GM12878 (cell line): ENCODE measurements around the gene FRMD3. TPM values are rescaled to one million over a fixed set of nuclear protein-coding genes. Genes with fewer than 3 reads are reported as not detected.

Source experiments
- ATAC-seq: fragments of 200-7000 bp; cut with Tn5 transposase; 3 replicates; pipeline ENCODE4 v1.9.1; 2020; ENCODE audit warnings: mild to moderate bottlenecking, moderate library complexity
- BruUV-seq: library from RNA; stranded (reverse); fragments of 400-500 nt; replicated peaks from 2 replicates; lab custom pipeline; 2021; lab: Mats Ljungman, UMichigan
- CTCF ChIA-PET: fragments of 300-600 bp; sonication (Branson Sonifier 250); formaldehyde crosslinking; extraction: SDS; loops from one replicate; lab custom pipeline; 2021; ENCODE audit warnings: inconsistent platforms; lab: Yijun Ruan, JAX
- POLR2A ChIA-PET: fragments of 350-600 bp; formaldehyde crosslinking; extraction: SDS; loops from one replicate; lab custom pipeline; 2021; ENCODE audit warnings: inconsistent platforms; lab: Charles Lee
- RAD21 ChIA-PET: fragments of 300-600 bp; sonication (Branson Sonifier 250); formaldehyde crosslinking; loops from one replicate; lab custom pipeline; 2023; ENCODE audit warnings: antibody characterized with exemption; ENCODE audit not compliant: unreplicated experiment; lab: Charles Lee
- SMC1A ChIA-PET: fragments of 300-600 bp; sonication (Branson Sonifier 250); formaldehyde crosslinking; loops from one replicate; lab custom pipeline; 2023; ENCODE audit not compliant: unreplicated experiment, uncharacterized antibody; lab: Charles Lee
- DNase-seq: peaks from one replicate; pipeline ENCODE4 v3.0.0-alpha.2; 2011; ENCODE audit warnings: low read depth, low spot score
- FAIRE-seq: peaks from 3 replicates; lab custom pipeline; 2011; peaks lifted over from hg19 to GRCh38; lab: Jason Lieb, UNC
- H2AFZ ChIP-seq: 2 replicates; pipeline ENCODE4 v1.6.0; 2011; ENCODE audit warnings: low read depth, low read length, control low read depth; ENCODE audit not compliant: control insufficient read depth
- H3K27ac ChIP-seq: 2 replicates; pipeline ENCODE4 v1.5.1; 2011; ENCODE audit warnings: control low read depth; ENCODE audit not compliant: control insufficient read depth, insufficient read depth
- H3K27me3 ChIP-seq, 2 experiments: replicated peaks in 1 of 2; 2 replicates each; pipeline versions ENCODE4 v1.6.0 to v1.6.1; 2011; ENCODE audit warnings: low read length in 1 of 2; ENCODE audit not compliant: control insufficient read depth in 2 of 2, insufficient read depth in 2 of 2
- H3K36me3 ChIP-seq, 2 experiments: 2 replicates each; pipeline ENCODE4 v1.5.1; 2011; ENCODE audit warnings: low read length in 1 of 2; ENCODE audit not compliant: control insufficient read depth in 2 of 2, insufficient read depth in 2 of 2
- H3K4me1 ChIP-seq: 2 replicates; pipeline ENCODE4 v1.6.1; 2011; ENCODE audit warnings: mild to moderate bottlenecking, low read length, moderate library complexity, mixed read lengths; ENCODE audit not compliant: control insufficient read depth, insufficient read depth
- H3K4me2 ChIP-seq: 2 replicates; pipeline ENCODE4 v1.6.0; 2011; ENCODE audit warnings: control low read depth; ENCODE audit not compliant: control insufficient read depth, insufficient read depth
- H3K4me3 ChIP-seq: fragments of 200-600 bp; sonication (generic); 2 replicates; pipeline ENCODE4 v1.5.1; 2016
- H3K79me2 ChIP-seq: 2 replicates; pipeline ENCODE4 v1.6.0; 2011; ENCODE audit warnings: low read length; ENCODE audit not compliant: control insufficient read depth, insufficient read depth
- H3K9ac ChIP-seq: 2 replicates; pipeline ENCODE4 v1.8.0; 2011; ENCODE audit warnings: low read length, control low read depth, mixed read lengths; ENCODE audit not compliant: control insufficient read depth, insufficient read depth
- H3K9me3 ChIP-seq: replicated peaks from 3 replicates; pipeline ENCODE4 v1.5.1; 2011; ENCODE audit warnings: mild to moderate bottlenecking, low read length; ENCODE audit not compliant: control insufficient read depth, insufficient read depth
- H4K20me1 ChIP-seq: 2 replicates; pipeline ENCODE4 v1.6.0; 2011; ENCODE audit not compliant: control insufficient read depth, insufficient read depth
- ATF3 ChIP-seq: IDR thresholded peaks from 2 replicates; pipeline ENCODE4 v1.6.1; 2011; ENCODE audit warnings: low read depth, mild to moderate bottlenecking, low read length, moderate library complexity, borderline replicate concordance; ENCODE audit errors: extremely low read depth
- CREB1 ChIP-seq: IDR thresholded peaks from 2 replicates; pipeline ENCODE4 v1.6.1; 2012; ENCODE audit warnings: low read depth, mild to moderate bottlenecking, inconsistent platforms
- CREM ChIP-seq: IDR thresholded peaks from 2 replicates; pipeline ENCODE4 v1.6.1; 2014; ENCODE audit warnings: antibody characterized with exemption, low read depth
- ETV6 ChIP-seq, 2 experiments: fragments of 450-650 bp in 1 of 2; IDR thresholded peaks in 1 of 2; conservative IDR thresholded peaks in 1 of 2; 2 replicates each; pipeline ENCODE4 v1.6.1; 2014; ENCODE audit warnings: antibody characterized with exemption in 1 of 2, borderline replicate concordance in 1 of 2, low read depth in 1 of 2, mild to moderate bottlenecking in 1 of 2, moderate library complexity in 1 of 2
- IRF3 ChIP-seq: fragments of 450-650 bp; IDR thresholded peaks from 2 replicates; pipeline ENCODE4 v1.6.1; 2014; ENCODE audit warnings: mild to moderate bottlenecking
- IRF5 ChIP-seq: fragments of 450-650 bp; IDR thresholded peaks from 2 replicates; pipeline ENCODE4 v1.6.1; 2017; ENCODE audit warnings: borderline replicate concordance
- KDM1A ChIP-seq: fragments of 200-600 bp; sonication (generic); IDR thresholded peaks from 2 replicates; pipeline ENCODE4 v1.6.1; 2016; ENCODE audit warnings: borderline replicate concordance
- MTA3 ChIP-seq: IDR thresholded peaks from 2 replicates; pipeline ENCODE4 v1.6.1; 2012; ENCODE audit warnings: low read length, inconsistent platforms, borderline replicate concordance
- MYB ChIP-seq: fragments of 150-350 bp; IDR thresholded peaks from 2 replicates; pipeline ENCODE4 v1.6.1; 2014; ENCODE audit warnings: mild to moderate bottlenecking, low read depth, low read length, borderline replicate concordance
- POLR2AphosphoS2 ChIP-seq: IDR thresholded peaks from 2 replicates; pipeline ENCODE4 v1.6.1; 2011; ENCODE audit warnings: low read depth, mild to moderate bottlenecking, low read length, improper control_type of control experiment, moderate library complexity
- REST ChIP-seq: IDR thresholded peaks from 2 replicates; pipeline ENCODE4 v1.6.1; 2012; ENCODE audit warnings: mild to moderate bottlenecking, low read depth, low read length
- RUNX3 ChIP-seq: IDR thresholded peaks from 2 replicates; pipeline ENCODE4 v1.6.1; 2012; ENCODE audit warnings: low read length, inconsistent platforms
- SUZ12 ChIP-seq: fragments of 200-600 bp; sonication (generic); IDR thresholded peaks from one replicate; pipeline ENCODE4 v1.6.1; 2018; ENCODE audit warnings: antibody characterized with exemption, mild to moderate bottlenecking; ENCODE audit not compliant: unreplicated experiment
- TBL1XR1 ChIP-seq: IDR thresholded peaks from 2 replicates; pipeline ENCODE4 v1.6.1; 2012; ENCODE audit warnings: low read depth, low read length, improper control_type of control experiment
- TCF7 ChIP-seq: IDR thresholded peaks from 2 replicates; pipeline ENCODE4 v1.6.1; 2014; ENCODE audit warnings: antibody characterized with exemption, borderline replicate concordance
- ZZZ3 ChIP-seq: IDR thresholded peaks from 2 replicates; pipeline ENCODE4 v1.6.1; 2011; ENCODE audit warnings: low read depth; ENCODE audit not compliant: control insufficient read depth, insufficient read length
- WGBS: methylation state at CpG from one replicate; pipeline ENCODE4 v1.1.6; 2016; ENCODE audit warnings: low lambda C conversion rate; ENCODE audit not compliant: insufficient replicate concordance, insufficient coverage; ENCODE audit errors: missing lambda C conversion rate; 5-methylcytosine and 5-hydroxymethylcytosine counted together
- in situ Hi-C: fragments of 300-500 bp; cut with MboI; formaldehyde crosslinking; loops from 9 replicates; pipeline ENCODE4 v1.14.3; 2018; ENCODE audit warnings: mixed read lengths
- intact Hi-C: fragments of 100-400 bp; cut with micrococcal nuclease; formaldehyde crosslinking; loops from one replicate; pipeline ENCODE4 v1.14.2; 2022; ENCODE audit not compliant: unreplicated experiment
- polyA plus RNA-seq, 11 experiments: library from polyadenylated mRNA; depleted of rRNA in 4 of 11; unstranded in 6 of 11; stranded (reverse) in 5 of 11; fragments of >200 nt; fragmentation: Nextera tagmentation in 4 of 11; fragmentation: Illumina TruSeq in 1 of 11; extraction: Ambion mirVana in 4 of 11; extraction: Trizol in 1 of 11; gene quantifications; 1 replicate in 1 of 11; 2 replicates in 10 of 11; pipeline versions ENCODE4 v1.2.1 to v1.2.3, GENCODE V29; 2011 to 2016; ENCODE audit warnings: inconsistent platforms in 2 of 11, missing spikeins in 2 of 11, low read depth in 1 of 11
- total RNA-seq, 4 experiments: library from RNA; depleted of rRNA in 3 of 4; stranded (reverse); fragments of >200 nt in 3 of 4; fragmentation: Illumina TruSeq in 1 of 4; extraction: Trizol in 1 of 4; gene quantifications; 2 replicates each; pipeline versions ENCODE4 v1.2.1 to v1.2.3, GENCODE V29; 2013 to 2021

Gene FRMD3
- total and polyA plus RNA-seq, 10 of the 15 experiments (the other 5 are each of a cell fraction or from before 2014, with no cell fraction given) = 0.04 to 0.68 (median 0.21) TPM; not detected in 1

GRCh38 chr9:83537331-83538171 is 650 bp downstream of the FRMD3 start (continued):
- no peak for TF ChIP-seq SUZ12
- TF ChIP-seq CREB1 = no peak
- TF ChIP-seq IRF5 = no peak
- no peak for TF ChIP-seq IRF3
- TF ChIP-seq TBL1XR1 = no peak
- no peak for TF ChIP-seq CREM
- TF ChIP-seq MTA3 = no peak
- no peak for TF ChIP-seq ATF3
- TF ChIP-seq POLR2AphosphoS2 = no peak

GRCh38 chr9:83536332-83536731 is 1.9 kb downstream of the FRMD3 start:
- Histone ChIP-seq H3K4me3 (no peak overlapping the region), H3K9me3 (no peaks in the 10 kb centered on the region), H3K27ac (no peak overlapping the region), H3K9ac (no peak overlapping the region), H2AFZ (no peak overlapping the region), H3K4me2 (no peak overlapping the region), H3K27me3 (peaks cover 0 to 5% of the 10 kb centered on the region in 2 experiments; a peak in 3 of 4 replicates), H3K36me3 (no peaks in the 10 kb centered on the region), H3K4me1 (no peaks in the 10 kb centered on the region), H3K79me2 (no peaks in the 10 kb centered on the region), H4K20me1 (no peaks in the 10 kb centered on the region)
- POLR2A ChIA-PET = no interaction called here
- intact Hi-C loops (no loop called here), in situ Hi-C loops (no loop called here)
- CTCF ChIA-PET = no interaction called here
- FAIRE-seq (no peak), DNase-seq (no peak), ATAC-seq (no peak)
- no TSS peak for BruUV-seq
- RAD21 ChIA-PET = interaction anchor here (2.0 kb wide), 1 partner anchor 202 kb away, joined by 7 read pairs; no protein-coding TSS in a partner anchor
- WGBS = 0% methylated on average over 1 of the region's 1 CpG
- SMC1A ChIA-PET = no interaction called here
- TF ChIP-seq ETV6 (conservative IDR thresholded peaks at IDR 0.05 in 1 of 2, IDR thresholded peaks at IDR 0.05 in 1 of 2; ENCODE audit: borderline replicate concordance in 1 of 2, low read depth in 1 of 2) (no peak), REST (no peak), RUNX3 (no peak), MYB (no peak), TCF7 (no peak), KDM1A (no peak), ZZZ3 (no peak)
